ENCODE data around the gene NEDD9. TPM values are rescaled to one million over a fixed set of nuclear protein-coding genes. Genes with fewer than 3 reads are reported as not detected.

NEDD9 gene
- total RNA-seq, 1 donor: 29.8 TPM

GRCh38 chr6:11250108-11250507 is 17.6 kb upstream of the NEDD9 start:
- no peak overlapping the region for H3K4me3 ChIP-seq (ENCODE audit: low read depth, low read length)
- TF ChIP-seq CTCF (IDR thresholded peaks at IDR 0.05; ENCODE audit: insufficient read depth, low read depth, low read length): no peak
- no peak for DNase-seq (ENCODE audit: low read depth)

DNA sequence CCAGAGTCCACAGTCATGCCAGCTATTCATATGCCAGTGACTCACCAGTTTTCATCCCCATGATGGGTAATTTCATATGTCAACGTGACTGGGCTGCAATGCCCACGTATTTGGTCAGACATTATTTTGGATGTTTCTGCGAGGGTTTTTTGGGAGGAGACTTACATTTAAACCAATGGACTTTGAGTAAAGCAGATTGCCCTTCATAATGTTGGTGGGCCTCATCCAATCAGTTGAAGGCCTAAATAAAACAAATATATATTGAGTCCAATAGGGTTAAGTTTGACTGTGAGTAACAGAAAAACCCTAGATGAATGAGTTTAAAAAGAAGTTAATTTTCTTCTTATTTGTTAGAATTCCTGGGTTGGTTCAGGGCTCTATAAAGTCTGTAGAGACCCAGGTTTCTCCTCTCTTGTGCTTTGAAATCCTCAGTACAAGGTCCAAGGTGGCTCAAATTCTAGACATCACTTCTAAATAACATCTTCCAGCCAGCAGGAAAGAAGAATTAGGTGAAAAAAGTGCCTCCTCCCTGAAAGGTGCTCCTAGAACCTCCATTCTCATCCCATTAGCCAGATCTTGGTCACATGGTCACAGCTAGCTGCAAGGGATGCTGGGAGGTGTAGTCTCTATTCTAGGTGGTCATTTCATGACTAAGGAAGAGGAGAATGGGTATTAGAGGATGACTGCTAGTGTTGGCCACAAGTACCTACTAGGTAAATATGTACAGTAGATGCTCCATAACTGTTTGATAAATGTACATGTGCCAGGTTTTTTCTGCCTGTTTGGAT is 16.7 kb upstream of the NEDD9 start:
- no peak overlapping the region for H3K4me3 ChIP-seq (ENCODE audit: low read depth, low read length)
- no peak for TF ChIP-seq CTCF (IDR thresholded peaks at IDR 0.05; ENCODE audit: insufficient read depth, low read depth, low read length)
- DNase-seq (ENCODE audit: low read depth): no peak

DNA sequence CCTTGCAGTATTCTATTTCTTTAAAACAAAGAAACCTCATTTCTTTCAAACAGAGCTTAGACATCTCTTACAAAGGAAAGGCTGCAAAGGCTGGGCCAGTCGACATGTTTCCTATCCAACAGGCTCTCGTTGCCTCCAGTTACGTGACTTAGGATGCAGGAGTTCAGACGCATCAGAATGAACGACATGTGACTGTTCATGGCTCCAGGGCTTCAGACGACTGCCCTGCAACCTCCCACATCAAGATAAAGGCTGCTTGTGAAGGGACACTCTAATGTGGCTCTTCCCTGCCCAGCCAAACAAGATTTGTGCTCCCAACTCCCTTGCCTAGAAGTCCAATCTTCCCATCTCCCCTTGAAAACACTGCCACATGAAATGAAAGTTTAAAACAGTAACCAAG is 14.3 kb upstream of the NEDD9 start:
- TF ChIP-seq CTCF (IDR thresholded peaks at IDR 0.05; ENCODE audit: insufficient read depth, low read depth, low read length): no peak
- no peak overlapping the region for H3K4me3 ChIP-seq (ENCODE audit: low read depth, low read length)
- DNase-seq (ENCODE audit: low read depth): no peak

DNA sequence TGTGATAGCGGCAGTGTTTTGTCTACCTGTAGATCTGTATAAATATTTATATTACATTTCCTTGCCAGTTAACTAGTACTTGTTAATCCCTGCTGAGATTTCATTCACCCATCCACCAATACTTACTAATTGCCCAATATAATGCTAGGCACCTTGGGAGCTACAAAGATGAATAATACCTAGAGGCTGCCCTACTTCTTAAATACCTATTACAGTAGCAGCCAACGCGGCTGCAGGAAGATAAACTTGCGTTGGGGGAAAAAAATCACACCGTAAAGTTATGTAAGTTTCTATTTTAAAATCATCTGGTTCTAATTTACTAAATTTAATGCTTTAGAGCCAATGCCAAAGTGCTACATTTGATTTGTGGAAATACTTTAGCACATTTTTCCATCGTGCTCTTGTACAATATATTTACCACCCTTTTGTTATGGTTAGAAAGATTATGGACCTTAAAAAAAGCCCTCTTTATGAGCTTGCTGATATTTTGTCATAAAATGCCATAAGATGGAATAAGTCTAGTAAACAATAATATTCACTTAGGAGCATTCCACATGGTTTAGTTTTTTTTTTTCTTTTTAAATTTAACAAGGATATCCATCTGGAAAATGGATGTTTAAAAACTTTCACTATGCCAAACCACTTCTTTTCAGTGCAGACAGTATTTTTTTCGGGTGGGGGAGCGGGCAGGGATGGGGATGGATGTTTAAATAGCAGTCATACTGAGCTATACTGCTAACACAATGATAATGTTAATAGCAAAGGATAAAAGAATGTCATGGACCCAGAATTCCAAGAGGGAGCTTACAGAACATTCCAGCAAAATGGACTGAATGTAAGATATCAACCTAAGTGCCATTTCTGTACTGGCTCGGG is 13.2 kb upstream of the NEDD9 start:
- no peak overlapping the region for H3K4me3 ChIP-seq (ENCODE audit: low read depth, low read length)
- no peak for TF ChIP-seq CTCF (IDR thresholded peaks at IDR 0.05; ENCODE audit: insufficient read depth, low read depth, low read length)
- peak; percentile 57 for DNase-seq (ENCODE audit: low read depth)

DNA sequence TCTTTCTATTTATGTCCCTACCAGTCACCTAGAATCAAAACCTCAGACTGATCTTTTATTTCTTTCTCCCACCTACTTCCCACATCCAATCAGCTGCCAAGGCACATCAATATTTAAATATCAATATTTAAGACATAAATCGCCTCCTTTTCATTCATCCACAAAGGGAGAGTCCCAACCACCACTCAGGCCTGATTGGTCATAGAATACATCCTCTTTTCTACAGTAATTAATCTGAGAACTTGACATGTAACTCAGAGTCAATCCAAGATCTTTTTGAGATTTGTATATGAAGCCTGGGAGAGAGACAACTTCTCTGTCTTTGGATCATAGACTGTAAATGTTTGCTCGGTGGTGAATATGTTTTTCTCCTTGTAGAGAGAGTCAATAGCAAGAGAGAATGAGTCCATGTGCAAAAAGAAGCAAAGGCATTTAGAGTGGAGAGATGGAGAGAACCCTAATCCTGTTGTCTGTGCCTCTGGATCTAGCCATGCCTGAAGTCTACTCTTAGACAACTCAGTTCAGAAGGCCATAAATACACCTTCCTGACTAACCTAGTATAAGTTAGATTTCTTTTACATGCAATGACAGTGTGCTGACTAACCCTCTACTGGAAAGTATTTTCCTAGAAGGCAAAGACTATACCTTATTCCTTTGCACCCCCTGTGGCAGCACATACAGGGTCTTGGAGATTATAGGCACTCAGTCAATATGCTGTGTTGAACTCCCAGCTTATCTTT is 12.1 kb upstream of the NEDD9 start:
- no peak overlapping the region for H3K4me3 ChIP-seq (ENCODE audit: low read depth, low read length)
- no peak for TF ChIP-seq CTCF (IDR thresholded peaks at IDR 0.05; ENCODE audit: insufficient read depth, low read depth, low read length)
- no peak for DNase-seq (ENCODE audit: low read depth)

- DNase-seq (ENCODE audit: low read depth): no peak
- no peak for TF ChIP-seq CTCF (IDR thresholded peaks at IDR 0.05; ENCODE audit: insufficient read depth, low read depth, low read length)
- no peak overlapping the region for H3K4me3 ChIP-seq (ENCODE audit: low read depth, low read length)
Observed at GRCh38 chr6:11243861-11244260, 11.4 kb upstream of the NEDD9 start.
